Coronary artery (tissue), 2 donors: ENCODE measurements around the gene GOLM1.

ENCODE experiments used
- DNase-seq: peaks from one replicate; pipeline ENCODE4 v3.0.0-alpha.2; 2017; ENCODE audit warnings: low spot score
- H3K27ac ChIP-seq, 2 donors: fragments of 200-600 bp; sonication (generic); one replicate each; pipeline ENCODE4 v1.5.1; 2016 to 2019
- H3K4me3 ChIP-seq: fragments of 200-600 bp; sonication (generic); 2 replicates; pipeline ENCODE4 v1.5.1; 2016; ENCODE audit warnings: mild to moderate bottlenecking, moderate library complexity
- CTCF ChIP-seq: fragments of 200-600 bp; sonication (generic); IDR thresholded peaks from one replicate; pipeline ENCODE4 v1.5.1; 2019; ENCODE audit warnings: antibody characterized with exemption

Gene GOLM1

DNA sequence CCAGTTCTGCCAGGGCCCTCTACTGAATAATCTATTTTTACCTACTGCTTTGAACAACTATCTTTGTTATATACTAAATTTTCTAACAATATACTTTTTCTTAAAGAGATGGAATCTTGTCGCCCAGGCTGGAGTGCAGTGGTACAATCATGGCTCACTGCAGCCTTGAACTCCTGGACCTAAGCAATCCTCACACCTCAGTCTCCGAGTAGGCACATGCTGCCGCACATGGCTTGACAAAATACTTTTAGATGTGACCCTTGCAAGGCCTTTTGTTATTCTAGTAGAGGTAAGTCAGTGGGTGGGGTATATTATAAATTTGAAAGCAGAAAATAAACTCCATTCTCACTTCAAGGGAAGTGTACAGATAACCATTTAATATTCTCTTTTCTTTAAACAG, 7.9 kb downstream of the GOLM1 start:
- H3K27ac ChIP-seq = no peak overlapping the region
- H3K4me3 ChIP-seq = no peak overlapping the region
- DNase-seq = no peak
- TF ChIP-seq CTCF = no peak

DNA sequence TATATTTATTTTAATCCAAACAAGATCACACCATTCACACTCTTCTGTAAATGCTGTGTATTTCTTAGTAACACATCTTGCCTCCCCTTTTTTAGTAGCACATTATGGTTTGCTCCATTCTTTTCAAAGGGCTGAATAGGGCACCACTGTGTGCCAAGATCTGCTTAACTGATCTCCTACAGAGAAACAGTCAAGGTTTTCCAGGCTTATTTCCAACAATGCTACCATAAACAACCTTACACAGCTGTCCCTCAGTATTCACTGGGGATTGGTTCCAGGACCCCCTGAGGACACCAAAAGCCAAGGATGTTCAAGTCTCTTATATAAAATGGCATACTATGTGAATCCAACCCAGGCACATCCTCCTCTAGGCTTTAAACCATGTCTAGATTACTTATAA, 16.5 kb downstream of the GOLM1 start:
- Histone ChIP-seq H3K4me3 (no peak overlapping the region), H3K27ac (no peak overlapping the region)
- no peak for DNase-seq
- TF ChIP-seq CTCF = no peak

- TF ChIP-seq CTCF = no peak
- H3K4me3 ChIP-seq = no peak overlapping the region
- DNase-seq = no peak
These were observed 19.4 kb downstream of the GOLM1 start for GRCh38 chr9:86079865-86080469.

GRCh38 chr9:86079421-86079831, 19.9 kb downstream of the GOLM1 start:
- TF ChIP-seq CTCF = no peak
- no peak for DNase-seq
- no peak overlapping the region for H3K4me3 ChIP-seq
- H3K27ac ChIP-seq = no peak overlapping the region

More at GRCh38 chr9:86079865-86080469, 19.4 kb downstream of the GOLM1 start:
- no peak overlapping the region for H3K27ac ChIP-seq

DNA sequence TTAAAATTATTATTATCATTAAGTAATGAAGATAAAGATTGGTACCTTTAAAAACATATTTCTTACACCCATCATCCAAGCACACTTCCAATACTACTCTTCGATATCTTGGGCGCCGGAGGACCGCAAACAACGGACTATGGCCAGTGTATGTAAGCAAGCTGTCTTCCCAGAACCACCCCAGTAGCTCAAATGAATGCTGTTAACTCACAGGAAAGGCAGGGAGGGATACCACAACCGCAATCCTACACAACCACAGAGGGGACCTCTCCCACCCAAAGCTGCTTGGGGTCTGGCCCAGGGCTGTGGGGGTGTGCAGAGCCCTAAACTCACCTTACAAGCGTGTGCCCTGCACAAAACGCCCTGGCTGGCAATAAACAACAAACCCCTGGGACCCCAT, 20.6 kb downstream of the GOLM1 start:
- no peak for TF ChIP-seq CTCF
- Histone ChIP-seq H3K27ac (no peak overlapping the region), H3K4me3 (no peak overlapping the region)
- DNase-seq = no peak

DNA sequence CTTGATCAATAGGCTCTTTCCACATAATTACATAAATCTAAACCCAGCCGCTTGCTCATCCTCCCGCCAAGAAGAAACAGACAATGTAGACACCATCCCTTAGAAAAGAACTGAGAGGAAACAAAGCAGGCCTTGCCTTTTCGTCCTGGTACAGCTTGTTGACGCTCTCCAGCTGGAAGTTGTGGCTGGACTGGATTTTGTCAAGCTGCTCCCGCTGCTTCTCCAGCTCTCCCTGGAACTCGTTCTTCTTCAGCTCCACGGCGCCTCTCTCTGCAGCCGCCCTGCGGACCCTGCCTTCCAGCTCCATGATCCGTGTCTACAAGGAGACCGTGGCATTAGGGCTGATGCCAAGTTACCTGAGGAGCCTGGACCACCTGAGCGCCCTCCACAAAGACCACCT, 22.1 kb downstream of the GOLM1 start:
- DNase-seq = no peak
- H3K4me3 ChIP-seq = no peak overlapping the region
- TF ChIP-seq CTCF = no peak
- no peak overlapping the region for H3K27ac ChIP-seq

DNA sequence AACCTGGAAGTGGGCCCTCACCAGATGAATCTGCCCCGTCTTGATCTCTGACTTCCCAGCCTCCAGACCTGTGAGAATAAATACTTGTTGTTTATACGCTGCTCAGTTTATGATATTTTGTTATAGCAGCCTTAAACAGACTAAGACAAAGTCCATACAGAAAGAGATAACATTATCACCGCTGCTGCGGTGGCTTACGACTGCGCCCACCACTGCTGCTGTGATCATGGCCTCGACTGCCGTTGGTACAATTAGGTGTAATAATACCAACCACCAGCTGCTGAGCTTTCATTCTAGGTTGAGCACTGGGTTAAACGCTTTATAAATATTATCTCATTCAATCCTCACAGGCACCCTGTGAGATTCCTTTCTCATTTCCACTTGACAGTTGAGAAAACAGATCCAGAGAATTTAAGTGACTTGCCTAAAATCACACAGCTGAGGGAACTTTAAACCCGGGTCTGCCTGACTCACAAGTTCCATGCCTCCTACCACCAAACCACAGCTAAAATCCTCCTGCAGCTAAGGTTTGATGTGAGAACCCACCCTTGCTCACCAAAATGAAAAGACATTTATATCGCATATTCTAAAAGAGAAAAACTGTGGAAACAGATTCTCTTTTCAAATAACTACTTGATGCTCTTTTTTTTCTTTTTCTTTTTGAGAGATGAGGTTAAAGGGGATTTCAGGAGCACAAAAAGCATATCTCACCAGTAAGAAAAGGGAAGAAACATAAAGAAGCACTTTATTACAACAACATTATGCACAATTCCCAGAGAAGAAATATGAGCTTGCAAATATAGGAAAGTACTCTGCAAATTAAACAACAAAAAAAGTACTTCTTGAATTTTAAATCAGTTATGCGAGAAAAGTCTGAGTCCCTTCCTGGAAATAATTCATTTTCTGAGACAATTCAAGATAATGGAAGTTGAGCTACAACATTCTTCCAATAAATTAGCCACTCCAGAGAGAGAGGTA, 23.9 kb downstream of the GOLM1 start:
- Histone ChIP-seq H3K27ac (no peak overlapping the region), H3K4me3 (no peak overlapping the region)
- TF ChIP-seq CTCF = no peak
- no peak for DNase-seq
